DOHH2 (cell line): ENCODE results near the gene AGXT.

ENCODE experiments used
- EZH2phosphoT487 ChIP-seq: fragments of 200-600 bp; sonication (generic); IDR thresholded peaks from 2 replicates; pipeline ENCODE4 v1.6.1; 2017; ENCODE audit warnings: borderline replicate concordance, mild to moderate bottlenecking, antibody characterized with exemption, low read length, moderate library complexity, mixed read lengths
- TF ChIP-seq, protein P1 (sequence below): fragments of 200-600 bp; sonication (generic); IDR thresholded peaks from one replicate; pipeline ENCODE4 v1.5.1; 2014; ENCODE audit warnings: antibody characterized with exemption, mild to moderate bottlenecking, low read depth, low read length; ENCODE audit not compliant: poor library complexity, severe bottlenecking

DNA sequence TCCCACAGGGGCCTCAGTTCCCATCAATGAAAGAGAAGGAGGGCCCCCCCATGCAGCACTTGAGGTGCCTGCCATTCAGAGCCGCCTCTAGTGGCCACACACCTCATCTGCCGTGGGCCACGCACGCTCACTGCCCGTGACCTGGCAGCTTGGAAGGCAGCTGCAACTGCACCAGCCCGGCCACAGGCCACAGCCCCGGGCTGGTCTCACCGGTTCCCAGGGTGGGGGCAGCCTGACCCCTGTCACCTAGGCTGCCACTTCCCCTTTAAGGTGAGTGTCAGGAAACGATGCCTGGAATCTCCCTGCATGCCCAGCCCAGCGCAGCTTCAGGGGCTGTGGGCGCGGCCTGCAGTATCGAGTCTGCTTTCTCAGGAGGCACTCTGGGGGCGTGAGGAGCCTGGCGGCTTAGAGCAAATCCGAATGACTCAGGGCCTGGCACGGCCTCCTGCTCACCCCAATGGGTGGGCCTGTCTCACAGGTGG is 24.8 kb downstream of the AGXT start:
- TF ChIP-seq, protein P1, sequence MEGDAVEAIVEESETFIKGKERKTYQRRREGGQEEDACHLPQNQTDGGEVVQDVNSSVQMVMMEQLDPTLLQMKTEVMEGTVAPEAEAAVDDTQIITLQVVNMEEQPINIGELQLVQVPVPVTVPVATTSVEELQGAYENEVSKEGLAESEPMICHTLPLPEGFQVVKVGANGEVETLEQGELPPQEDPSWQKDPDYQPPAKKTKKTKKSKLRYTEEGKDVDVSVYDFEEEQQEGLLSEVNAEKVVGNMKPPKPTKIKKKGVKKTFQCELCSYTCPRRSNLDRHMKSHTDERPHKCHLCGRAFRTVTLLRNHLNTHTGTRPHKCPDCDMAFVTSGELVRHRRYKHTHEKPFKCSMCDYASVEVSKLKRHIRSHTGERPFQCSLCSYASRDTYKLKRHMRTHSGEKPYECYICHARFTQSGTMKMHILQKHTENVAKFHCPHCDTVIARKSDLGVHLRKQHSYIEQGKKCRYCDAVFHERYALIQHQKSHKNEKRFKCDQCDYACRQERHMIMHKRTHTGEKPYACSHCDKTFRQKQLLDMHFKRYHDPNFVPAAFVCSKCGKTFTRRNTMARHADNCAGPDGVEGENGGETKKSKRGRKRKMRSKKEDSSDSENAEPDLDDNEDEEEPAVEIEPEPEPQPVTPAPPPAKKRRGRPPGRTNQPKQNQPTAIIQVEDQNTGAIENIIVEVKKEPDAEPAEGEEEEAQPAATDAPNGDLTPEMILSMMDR, result no peak
- no peak for TF ChIP-seq EZH2phosphoT487
